HL-60 (cell line): ENCODE measurements around the gene SLC25A21.
"Not testable (repeated sequence)": the region's sequence is repeated elsewhere in the genome, so short reads cannot be mapped to it uniquely, and the experiment has no call there.

Experiments
- DNase-seq, 2 experiments: peaks; one replicate each; pipeline ENCODE4 v3.0.0-alpha.2; 2010 to 2020; ENCODE audit warnings: low read depth in 1 of 2, low spot score in 1 of 2
- H3K27ac ChIP-seq: fragments of 250-450 bp; sonication (Bioruptor Pico); replicated peaks from 2 replicates; pipeline ENCODE4 v1.5.1; 2020; ENCODE audit warnings: mild to moderate bottlenecking, moderate library complexity
- H3K27me3 ChIP-seq: fragments of 250-450 bp; sonication (Bioruptor Pico); 2 replicates; pipeline ENCODE4 v1.5.1; 2021; ENCODE audit warnings: mild to moderate bottlenecking, moderate library complexity; ENCODE audit not compliant: insufficient read depth, poor library complexity, severe bottlenecking
- H3K4me3 ChIP-seq: replicated peaks from 2 replicates; pipeline ENCODE4 v1.5.1; 2011; ENCODE audit warnings: mild to moderate bottlenecking, control low read depth, low read length; ENCODE audit not compliant: insufficient read depth
- CTCF ChIP-seq: IDR thresholded peaks from one replicate; pipeline ENCODE4 v1.5.1; 2011; ENCODE audit warnings: low read length, control low read depth, inconsistent platforms; ENCODE audit not compliant: insufficient read depth
- GABPA ChIP-seq: IDR thresholded peaks from 2 replicates; pipeline ENCODE4 v1.6.1; 2012; ENCODE audit warnings: low read depth
- POLR2AphosphoS5 ChIP-seq: IDR thresholded peaks from 2 replicates; pipeline ENCODE4 v1.6.1; 2012; ENCODE audit warnings: low read depth
- SPI1 ChIP-seq: IDR thresholded peaks from 2 replicates; pipeline ENCODE4 v1.6.1; 2012; ENCODE audit warnings: low read depth, mild to moderate bottlenecking, borderline replicate concordance
- TF ChIP-seq, protein P1 (sequence below): IDR thresholded peaks from 2 replicates; pipeline ENCODE4 v1.6.1; 2012; ENCODE audit warnings: low read depth; ENCODE audit not compliant: insufficient replicate concordance

Gene SLC25A21

DNA sequence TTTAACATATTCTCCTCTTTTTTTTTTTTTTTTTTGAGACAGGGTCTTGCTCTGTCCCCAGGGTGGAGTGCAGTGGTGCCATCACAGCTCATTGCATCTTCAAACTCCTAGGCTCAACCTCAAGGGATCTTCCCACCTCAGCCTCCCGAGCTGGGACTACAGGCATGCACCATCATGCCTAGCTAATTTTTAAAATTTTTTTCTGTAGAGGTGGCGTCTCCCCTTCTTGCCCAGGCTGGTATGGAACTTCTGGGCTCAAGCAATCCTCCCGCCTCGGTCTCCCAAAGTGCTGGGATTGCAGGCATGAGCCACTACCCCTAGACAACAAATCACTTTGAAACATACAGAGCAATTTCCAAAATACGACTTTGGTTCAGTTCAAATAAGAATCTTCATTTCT is 355.9 kb downstream of the SLC25A21 start:
- no peak for TF ChIP-seq POLR2AphosphoS5
- TF ChIP-seq, protein P1, sequence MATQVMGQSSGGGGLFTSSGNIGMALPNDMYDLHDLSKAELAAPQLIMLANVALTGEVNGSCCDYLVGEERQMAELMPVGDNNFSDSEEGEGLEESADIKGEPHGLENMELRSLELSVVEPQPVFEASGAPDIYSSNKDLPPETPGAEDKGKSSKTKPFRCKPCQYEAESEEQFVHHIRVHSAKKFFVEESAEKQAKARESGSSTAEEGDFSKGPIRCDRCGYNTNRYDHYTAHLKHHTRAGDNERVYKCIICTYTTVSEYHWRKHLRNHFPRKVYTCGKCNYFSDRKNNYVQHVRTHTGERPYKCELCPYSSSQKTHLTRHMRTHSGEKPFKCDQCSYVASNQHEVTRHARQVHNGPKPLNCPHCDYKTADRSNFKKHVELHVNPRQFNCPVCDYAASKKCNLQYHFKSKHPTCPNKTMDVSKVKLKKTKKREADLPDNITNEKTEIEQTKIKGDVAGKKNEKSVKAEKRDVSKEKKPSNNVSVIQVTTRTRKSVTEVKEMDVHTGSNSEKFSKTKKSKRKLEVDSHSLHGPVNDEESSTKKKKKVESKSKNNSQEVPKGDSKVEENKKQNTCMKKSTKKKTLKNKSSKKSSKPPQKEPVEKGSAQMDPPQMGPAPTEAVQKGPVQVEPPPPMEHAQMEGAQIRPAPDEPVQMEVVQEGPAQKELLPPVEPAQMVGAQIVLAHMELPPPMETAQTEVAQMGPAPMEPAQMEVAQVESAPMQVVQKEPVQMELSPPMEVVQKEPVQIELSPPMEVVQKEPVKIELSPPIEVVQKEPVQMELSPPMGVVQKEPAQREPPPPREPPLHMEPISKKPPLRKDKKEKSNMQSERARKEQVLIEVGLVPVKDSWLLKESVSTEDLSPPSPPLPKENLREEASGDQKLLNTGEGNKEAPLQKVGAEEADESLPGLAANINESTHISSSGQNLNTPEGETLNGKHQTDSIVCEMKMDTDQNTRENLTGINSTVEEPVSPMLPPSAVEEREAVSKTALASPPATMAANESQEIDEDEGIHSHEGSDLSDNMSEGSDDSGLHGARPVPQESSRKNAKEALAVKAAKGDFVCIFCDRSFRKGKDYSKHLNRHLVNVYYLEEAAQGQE: no peak
- TF ChIP-seq SPI1: no peak
- no peak for TF ChIP-seq GABPA
- no peak for TF ChIP-seq CTCF
- no peak for DNase-seq

DNA sequence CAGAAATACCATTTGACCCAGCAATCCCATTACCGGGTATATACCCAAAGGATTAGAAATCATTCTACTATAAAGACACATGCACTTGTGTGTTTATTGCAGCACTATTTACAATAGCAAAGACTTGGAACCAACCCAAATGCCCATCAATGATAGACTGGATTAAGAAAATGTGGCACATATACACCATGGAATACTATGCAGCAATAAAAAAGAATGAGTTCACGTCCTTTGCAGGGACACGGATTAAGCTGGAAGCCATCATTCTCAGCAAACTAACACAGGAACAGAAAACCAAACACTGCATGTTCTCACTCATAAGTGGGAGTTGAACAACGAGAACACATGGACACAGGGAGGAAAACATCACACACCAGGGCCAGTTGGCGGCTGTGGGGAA is 357.6 kb downstream of the SLC25A21 start:
- not testable (repeated sequence) for H3K4me3 ChIP-seq, H3K27ac ChIP-seq, DNase-seq, H3K27me3 ChIP-seq

More for the DNA sequence above, 355.9 kb downstream of the SLC25A21 start:
- Histone ChIP-seq H3K27me3 (no peaks in the 10 kb centered on the region), H3K4me3 (no peak overlapping the region), H3K27ac (no peak overlapping the region)

- no peak overlapping the region for H3K27ac ChIP-seq
- H3K4me3 ChIP-seq: no peak overlapping the region
- no peak for DNase-seq
- no peaks in the 10 kb centered on the region for H3K27me3 ChIP-seq
- TF ChIP-seq GABPA: no peak
- no peak for TF ChIP-seq SPI1
- no peak for TF ChIP-seq CTCF
- TF ChIP-seq, protein P1: no peak
- no peak for TF ChIP-seq POLR2AphosphoS5
Measured at GRCh38 chr14:36810209-36810608, 362.2 kb downstream of the SLC25A21 start.

DNA sequence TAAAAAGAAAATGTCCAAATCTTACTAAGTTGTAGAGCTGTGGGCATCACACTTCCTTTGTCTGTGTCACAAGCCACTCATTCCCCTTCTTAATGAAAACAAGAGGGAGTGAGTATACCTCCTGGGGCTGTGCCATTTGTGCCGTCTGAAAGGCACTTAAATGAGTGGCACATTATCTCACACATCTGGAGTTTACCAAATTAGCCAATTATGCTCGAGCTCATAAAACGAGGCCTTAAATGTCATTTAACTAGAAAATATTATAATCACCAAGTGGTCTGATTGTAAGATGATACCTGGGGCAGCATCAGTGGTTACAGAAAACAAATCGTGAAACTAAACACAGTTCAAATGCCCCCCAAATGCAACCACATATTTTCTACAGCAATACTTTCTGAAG is 364.7 kb downstream of the SLC25A21 start:
- H3K27me3 ChIP-seq: no peaks in the 10 kb centered on the region
- TF ChIP-seq POLR2AphosphoS5: no peak
- no peak for TF ChIP-seq CTCF
- TF ChIP-seq, protein P1: no peak
- no peak for TF ChIP-seq SPI1
- no peak for TF ChIP-seq GABPA
- H3K4me3 ChIP-seq: no peak overlapping the region
- no peak overlapping the region for H3K27ac ChIP-seq
- DNase-seq: no peak
